Nephron (organoid): ENCODE data around the gene ZNF605.

ENCODE experiments used
- H3K27ac Mint-ChIP-seq, 3 experiments: 2 replicates each; pipeline ENCODE4 v1.8.0; 2020; ENCODE audit warnings: mixed read lengths in 3 of 3, mild to moderate bottlenecking in 2 of 3, moderate library complexity in 1 of 3
- H3K27me3 Mint-ChIP-seq: 2 replicates; pipeline ENCODE4 v1.8.0; 2021; ENCODE audit warnings: low read depth, mild to moderate bottlenecking, moderate library complexity, mixed read lengths
- H3K36me3 Mint-ChIP-seq: 2 replicates; pipeline ENCODE4 v1.8.0; 2020; ENCODE audit warnings: low read depth, mixed read lengths
- H3K4me1 Mint-ChIP-seq: 2 replicates; pipeline ENCODE4 v1.8.0; 2020; ENCODE audit warnings: mixed read lengths
- H3K4me3 Mint-ChIP-seq, 3 experiments: 2 replicates each; pipeline ENCODE4 v1.8.0; 2020; ENCODE audit warnings: mild to moderate bottlenecking in 3 of 3, mixed read lengths in 3 of 3, moderate library complexity in 2 of 3
- H3K9me3 Mint-ChIP-seq: 2 replicates; pipeline ENCODE4 v1.8.0; 2020; ENCODE audit warnings: mixed read lengths
- TF ChIP-seq, protein P1 (sequence below), 3 experiments: fragments of 200-600 bp; sonication (generic); IDR thresholded peaks; one replicate each; pipeline ENCODE4 v1.5.0; 2021; ENCODE audit warnings: antibody characterized with exemption in 3 of 3; ENCODE audit not compliant: unreplicated experiment in 3 of 3

Gene ZNF605

GRCh38 chr12:132926415-132926833 is 29.7 kb downstream of the ZNF605 start:
- Mint-ChIP-seq H3K27me3 (no peaks in the 10 kb centered on the region), H3K9me3 (peaks cover 89% of the 10 kb centered on the region), H3K4me3 (no peak overlapping the region), H3K4me1 (no peaks in the 10 kb centered on the region), H3K27ac (no peak overlapping the region), H3K36me3 (peaks cover 100% of the 10 kb centered on the region)
- TF ChIP-seq, protein P1, sequence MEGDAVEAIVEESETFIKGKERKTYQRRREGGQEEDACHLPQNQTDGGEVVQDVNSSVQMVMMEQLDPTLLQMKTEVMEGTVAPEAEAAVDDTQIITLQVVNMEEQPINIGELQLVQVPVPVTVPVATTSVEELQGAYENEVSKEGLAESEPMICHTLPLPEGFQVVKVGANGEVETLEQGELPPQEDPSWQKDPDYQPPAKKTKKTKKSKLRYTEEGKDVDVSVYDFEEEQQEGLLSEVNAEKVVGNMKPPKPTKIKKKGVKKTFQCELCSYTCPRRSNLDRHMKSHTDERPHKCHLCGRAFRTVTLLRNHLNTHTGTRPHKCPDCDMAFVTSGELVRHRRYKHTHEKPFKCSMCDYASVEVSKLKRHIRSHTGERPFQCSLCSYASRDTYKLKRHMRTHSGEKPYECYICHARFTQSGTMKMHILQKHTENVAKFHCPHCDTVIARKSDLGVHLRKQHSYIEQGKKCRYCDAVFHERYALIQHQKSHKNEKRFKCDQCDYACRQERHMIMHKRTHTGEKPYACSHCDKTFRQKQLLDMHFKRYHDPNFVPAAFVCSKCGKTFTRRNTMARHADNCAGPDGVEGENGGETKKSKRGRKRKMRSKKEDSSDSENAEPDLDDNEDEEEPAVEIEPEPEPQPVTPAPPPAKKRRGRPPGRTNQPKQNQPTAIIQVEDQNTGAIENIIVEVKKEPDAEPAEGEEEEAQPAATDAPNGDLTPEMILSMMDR (IDR thresholded peaks at IDR 0.05; ENCODE audit: unreplicated experiment in 3 of 3) = no peak

GRCh38 chr12:132925597-132926414 is 30.3 kb downstream of the ZNF605 start:
- H3K4me1 Mint-ChIP-seq = no peaks in the 10 kb centered on the region
- H3K36me3 Mint-ChIP-seq = peaks cover 100% of the 10 kb centered on the region
- H3K27me3 Mint-ChIP-seq = no peaks in the 10 kb centered on the region
- TF ChIP-seq, protein P1 (IDR thresholded peaks at IDR 0.05; ENCODE audit: unreplicated experiment in 3 of 3) = no peak
- peaks cover 89% of the 10 kb centered on the region for H3K9me3 Mint-ChIP-seq
- no peak overlapping the region for H3K27ac Mint-ChIP-seq
- no peak overlapping the region for H3K4me3 Mint-ChIP-seq

DNA sequence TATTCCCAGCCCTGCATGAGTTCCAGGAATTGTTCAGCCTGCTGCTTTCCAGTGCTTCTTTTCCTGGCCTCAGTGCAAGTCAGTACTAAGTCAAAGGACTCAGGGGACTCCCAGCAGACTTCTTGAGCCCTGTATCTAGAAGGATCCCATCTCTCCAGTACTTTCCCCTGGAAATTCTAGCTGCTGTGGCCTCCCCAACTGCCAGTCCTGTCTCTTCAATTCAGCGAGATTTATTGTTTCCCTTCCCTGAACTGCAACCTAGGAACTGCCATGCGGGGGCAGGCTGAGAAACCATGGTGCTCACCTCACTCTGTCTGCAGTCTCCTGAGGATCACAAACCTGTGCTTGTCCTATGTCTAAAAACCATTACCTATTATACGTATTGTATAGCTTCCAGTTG is 31.8 kb downstream of the ZNF605 start:
- Mint-ChIP-seq H3K9me3 (peaks cover 85% of the 10 kb centered on the region), H3K27me3 (no peaks in the 10 kb centered on the region), H3K27ac (no peak overlapping the region), H3K36me3 (peaks cover 95% of the 10 kb centered on the region), H3K4me3 (no peak overlapping the region), H3K4me1 (no peaks in the 10 kb centered on the region)
- TF ChIP-seq, protein P1 (IDR thresholded peaks at IDR 0.05; ENCODE audit: unreplicated experiment in 3 of 3) = no peak

DNA sequence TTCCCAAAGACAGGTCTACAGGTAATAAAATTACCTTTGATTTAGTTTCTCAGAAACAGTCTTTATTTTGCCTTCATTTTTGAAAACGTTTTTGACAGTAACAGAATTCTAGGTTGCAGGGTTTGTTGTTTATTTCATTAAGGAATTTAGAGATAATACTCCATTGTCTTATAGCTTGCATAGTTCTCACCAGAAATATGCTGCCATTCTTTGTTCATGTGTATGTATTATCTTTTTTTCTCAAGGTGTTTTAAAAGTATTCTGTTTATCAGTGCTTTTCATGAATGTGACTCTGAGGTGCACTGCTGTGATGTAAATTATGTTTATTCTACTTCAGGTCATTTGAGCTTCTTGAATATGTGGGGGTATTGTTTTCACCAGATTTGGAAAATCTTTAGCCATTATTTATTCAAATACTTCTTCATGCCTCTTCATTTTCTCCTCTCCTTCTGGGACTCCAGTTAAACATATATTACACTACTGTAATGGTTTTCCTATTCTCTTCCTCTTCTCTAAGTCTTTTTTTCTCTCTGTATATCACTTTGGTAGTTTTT is 32.7 kb downstream of the ZNF605 start:
- H3K4me1 Mint-ChIP-seq = no peaks in the 10 kb centered on the region
- no peak overlapping the region for H3K4me3 Mint-ChIP-seq
- peaks cover 83% of the 10 kb centered on the region for H3K9me3 Mint-ChIP-seq
- H3K36me3 Mint-ChIP-seq = peaks cover 94% of the 10 kb centered on the region
- no peaks in the 10 kb centered on the region for H3K27me3 Mint-ChIP-seq
- H3K27ac Mint-ChIP-seq = no peak overlapping the region
- TF ChIP-seq, protein P1 (IDR thresholded peaks at IDR 0.05; ENCODE audit: unreplicated experiment in 3 of 3) = no peak

- H3K4me1 Mint-ChIP-seq = no peaks in the 10 kb centered on the region
- no peaks in the 10 kb centered on the region for H3K27me3 Mint-ChIP-seq
- H3K27ac Mint-ChIP-seq = no peak overlapping the region
- no peak overlapping the region for H3K4me3 Mint-ChIP-seq
- TF ChIP-seq, protein P1 (IDR thresholded peaks at IDR 0.05; ENCODE audit: unreplicated experiment in 3 of 3) = no peak
- peaks cover 94% of the 10 kb centered on the region for H3K36me3 Mint-ChIP-seq
- H3K9me3 Mint-ChIP-seq = peaks cover 83% of the 10 kb centered on the region
These were observed 33.4 kb downstream of the ZNF605 start for GRCh38 chr12:132922676-132923075.
